Psoas muscle (tissue), 8 donors: Measurements from ENCODE around the gene NKX2-2. TPM values are rescaled to one million over a fixed set of nuclear protein-coding genes. Genes with fewer than 3 reads are reported as not detected.

ENCODE experiments used
- ATAC-seq, 4 donors: fragments of 200-7000 bp; cut with Tn5 transposase; one replicate each; pipeline ENCODE4 v1.9.1; 2020; ENCODE audit warnings: moderate library complexity in 3 of 4, mild to moderate bottlenecking in 2 of 4
- DNase-seq, 2 donors: peaks; one replicate each; pipeline ENCODE4 v3.0.0-alpha.2; 2020
- H3K27ac ChIP-seq: fragments of 200-600 bp; one replicate; pipeline ENCODE4 v1.8.0; 2022
- H3K27me3 ChIP-seq, 3 donors: fragments of 200-600 bp in 1 of 3; one replicate each; pipeline versions ENCODE4 v1.6.1 to v1.8.0; 2013 to 2022; ENCODE audit warnings: low read length in 2 of 3, mild to moderate bottlenecking in 2 of 3, moderate library complexity in 1 of 3; ENCODE audit not compliant: insufficient read depth in 3 of 3
- H3K36me3 ChIP-seq, 2 donors: fragments of 200-600 bp in 1 of 2; one replicate each; pipeline versions ENCODE4 v1.6.1 to v1.8.0; 2013 to 2022; ENCODE audit warnings: low read depth in 1 of 2, mild to moderate bottlenecking in 1 of 2, moderate library complexity in 1 of 2; ENCODE audit not compliant: insufficient read depth in 1 of 2
- H3K4me1 ChIP-seq: fragments of 200-600 bp; one replicate; pipeline ENCODE4 v1.8.0; 2022
- H3K4me3 ChIP-seq: fragments of 200-600 bp; one replicate; pipeline ENCODE4 v1.8.0; 2022; ENCODE audit warnings: mild to moderate bottlenecking
- H3K9me3 ChIP-seq: fragments of 200-600 bp; one replicate; pipeline ENCODE4 v1.8.0; 2022
- WGBS, 3 donors: extraction: QIAGEN DNeasy Blood & Tissue Kit; methylation state at CpG; one replicate each; pipeline versions ENCODE4 v1.1.6 to v1.1.7; 2013; 5-methylcytosine and 5-hydroxymethylcytosine counted together
- intact Hi-C, 2 donors: fragments of 100-400 bp; cut with DNase I; formaldehyde crosslinking; loops; one replicate each; pipeline versions ENCODE4 v1.11.0 to v1.14.2; 2022
- polyA plus RNA-seq, 3 donors: library from polyadenylated mRNA; stranded (reverse); fragments of 200-250 nt; gene quantifications; one replicate each; pipeline ENCODE4 v1.2.3, GENCODE V29; 2013
- total RNA-seq, 4 donors: library from RNA; stranded (reverse); fragmentation: NEBNext Ultra II Directional in 2 of 4; extraction: Animal tissue kit (Norgen Biotek cat#: 25700) in 2 of 4; gene quantifications; one replicate each; pipeline versions ENCODE4 v1.2.1 to v1.2.4, GENCODE V29; 2021 to 2023
- TF ChIP-seq, protein P1 (sequence below): fragments of 200-600 bp; IDR thresholded peaks from one replicate; pipeline ENCODE4 v1.8.0; 2022; ENCODE audit warnings: antibody characterized with exemption
- donor health status: healthy with polysubstance abuse.
- donor health status: DM: no; HTN: no; CAD: no; lungs with moderate emphysema.
- donor health status: Bipolar disorder and iron deficiency.
- donor health status: healthy.
- donor health status: DM: yes; HTN: yes; CAD: no.
- donor health status: DM: no; HTN: no; CAD: no.
- donor health status: DM: no; HTN: no; CAD: no.
- donor health status: DM: yes; HTN: yes; CAD: no.

The NKX2-2 gene
- total and polyA plus RNA-seq, 7 donors = not detected

DNA sequence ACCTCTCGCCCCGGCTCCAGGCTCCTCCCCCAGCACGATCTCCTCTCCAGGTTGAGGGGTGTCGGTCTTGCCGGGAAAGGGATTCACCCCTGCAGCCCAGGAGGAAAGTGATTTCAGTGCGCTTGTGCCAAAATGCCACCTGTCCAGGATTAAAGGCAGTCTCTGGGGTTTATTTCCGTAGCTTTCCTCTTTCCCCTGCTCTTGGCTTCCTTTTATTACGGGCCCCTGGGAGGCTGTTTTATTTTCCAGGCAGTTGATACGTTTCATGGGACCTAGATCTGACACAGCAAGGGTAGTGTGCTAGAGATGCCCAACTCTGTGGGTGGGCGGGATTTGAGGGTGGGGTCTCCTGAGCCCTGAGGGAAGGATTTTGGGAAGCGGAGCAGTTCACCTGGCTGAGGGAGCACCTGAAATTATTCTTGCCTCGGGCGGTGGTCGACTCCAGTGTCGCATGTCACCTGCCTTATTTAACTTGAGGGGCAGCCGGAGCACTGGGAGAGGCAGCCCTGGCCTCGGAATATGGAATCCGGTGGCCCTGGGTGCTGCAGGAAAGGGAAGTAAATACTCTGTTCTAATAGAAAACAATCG, 9.5 kb upstream of the NKX2-2 start:
- Histone ChIP-seq H3K4me1 (peaks cover 7% of the 10 kb centered on the region), H3K4me3 (peak overlapping the region; percentile 55), H3K27ac (no peak overlapping the region), H3K27me3 (peaks cover 7 to 92% (median 47%) of the 10 kb centered on the region in 3 donors), H3K36me3 (no peaks in the 10 kb centered on the region), H3K9me3 (no peaks in the 10 kb centered on the region)
- DNase-seq = no peak
- 2 to 4% (median 3%) methylated on average over 19 of the region's 19 CpGs for WGBS, 3 donors
- no peak for ATAC-seq
- intact Hi-C loops = no loop called here
- TF ChIP-seq, protein P1, sequence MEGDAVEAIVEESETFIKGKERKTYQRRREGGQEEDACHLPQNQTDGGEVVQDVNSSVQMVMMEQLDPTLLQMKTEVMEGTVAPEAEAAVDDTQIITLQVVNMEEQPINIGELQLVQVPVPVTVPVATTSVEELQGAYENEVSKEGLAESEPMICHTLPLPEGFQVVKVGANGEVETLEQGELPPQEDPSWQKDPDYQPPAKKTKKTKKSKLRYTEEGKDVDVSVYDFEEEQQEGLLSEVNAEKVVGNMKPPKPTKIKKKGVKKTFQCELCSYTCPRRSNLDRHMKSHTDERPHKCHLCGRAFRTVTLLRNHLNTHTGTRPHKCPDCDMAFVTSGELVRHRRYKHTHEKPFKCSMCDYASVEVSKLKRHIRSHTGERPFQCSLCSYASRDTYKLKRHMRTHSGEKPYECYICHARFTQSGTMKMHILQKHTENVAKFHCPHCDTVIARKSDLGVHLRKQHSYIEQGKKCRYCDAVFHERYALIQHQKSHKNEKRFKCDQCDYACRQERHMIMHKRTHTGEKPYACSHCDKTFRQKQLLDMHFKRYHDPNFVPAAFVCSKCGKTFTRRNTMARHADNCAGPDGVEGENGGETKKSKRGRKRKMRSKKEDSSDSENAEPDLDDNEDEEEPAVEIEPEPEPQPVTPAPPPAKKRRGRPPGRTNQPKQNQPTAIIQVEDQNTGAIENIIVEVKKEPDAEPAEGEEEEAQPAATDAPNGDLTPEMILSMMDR = no peak

DNA sequence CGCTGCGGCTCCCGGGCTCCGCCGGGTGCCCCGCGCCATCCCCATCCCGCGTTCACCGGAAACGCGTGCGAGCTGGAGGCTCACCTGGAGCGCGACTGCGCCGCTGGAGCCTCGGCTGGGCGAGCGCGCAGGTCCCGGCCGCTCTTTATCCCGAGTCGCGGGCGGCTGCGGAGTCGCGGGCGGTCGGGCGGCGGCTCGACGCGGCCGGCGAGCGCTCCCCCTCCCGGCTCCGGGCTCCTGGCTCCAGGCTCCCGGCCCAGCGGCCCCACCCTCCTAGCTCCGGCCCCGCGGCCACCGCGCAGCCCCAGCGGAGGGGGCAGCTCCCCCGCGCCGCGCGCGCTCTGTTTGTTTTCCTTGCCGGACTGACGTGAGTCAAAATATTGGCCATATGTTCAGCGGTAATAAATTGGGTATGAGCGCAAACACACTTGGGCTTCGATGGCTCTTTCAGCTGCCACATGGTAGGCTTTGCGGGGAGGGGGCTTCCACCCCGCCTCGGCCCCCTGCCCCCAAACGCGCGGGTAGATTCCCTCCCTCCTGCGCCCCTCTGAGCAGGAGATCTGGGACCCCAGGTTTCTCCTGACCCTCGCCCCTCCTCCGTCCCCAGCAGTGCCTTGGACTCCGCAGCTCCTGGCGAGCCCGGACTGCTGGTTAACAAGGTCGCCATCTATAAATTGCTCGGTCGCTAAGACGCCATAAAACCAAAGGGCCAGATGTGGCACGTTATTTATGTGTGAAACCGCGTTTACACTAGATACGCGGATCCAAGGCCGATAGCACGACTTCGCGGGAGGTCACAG, 8.8 kb upstream of the NKX2-2 start:
- Histone ChIP-seq H3K4me1 (peaks cover 7% of the 10 kb centered on the region), H3K9me3 (no peaks in the 10 kb centered on the region), H3K36me3 (no peaks in the 10 kb centered on the region), H3K27ac (no peak overlapping the region), H3K27me3 (peaks cover 7 to 99% (median 54%) of the 10 kb centered on the region in 3 donors), H3K4me3 (peak overlapping the region; percentile 55)
- intact Hi-C loops = no loop called here
- peak in 1 of 4 donors; percentile 32 for ATAC-seq
- TF ChIP-seq, protein P1 = no peak
- 1 to 2% (median 1%) methylated on average over 34 to 86 of the region's 86 CpGs for WGBS, 3 donors
- DNase-seq = no peak

DNA sequence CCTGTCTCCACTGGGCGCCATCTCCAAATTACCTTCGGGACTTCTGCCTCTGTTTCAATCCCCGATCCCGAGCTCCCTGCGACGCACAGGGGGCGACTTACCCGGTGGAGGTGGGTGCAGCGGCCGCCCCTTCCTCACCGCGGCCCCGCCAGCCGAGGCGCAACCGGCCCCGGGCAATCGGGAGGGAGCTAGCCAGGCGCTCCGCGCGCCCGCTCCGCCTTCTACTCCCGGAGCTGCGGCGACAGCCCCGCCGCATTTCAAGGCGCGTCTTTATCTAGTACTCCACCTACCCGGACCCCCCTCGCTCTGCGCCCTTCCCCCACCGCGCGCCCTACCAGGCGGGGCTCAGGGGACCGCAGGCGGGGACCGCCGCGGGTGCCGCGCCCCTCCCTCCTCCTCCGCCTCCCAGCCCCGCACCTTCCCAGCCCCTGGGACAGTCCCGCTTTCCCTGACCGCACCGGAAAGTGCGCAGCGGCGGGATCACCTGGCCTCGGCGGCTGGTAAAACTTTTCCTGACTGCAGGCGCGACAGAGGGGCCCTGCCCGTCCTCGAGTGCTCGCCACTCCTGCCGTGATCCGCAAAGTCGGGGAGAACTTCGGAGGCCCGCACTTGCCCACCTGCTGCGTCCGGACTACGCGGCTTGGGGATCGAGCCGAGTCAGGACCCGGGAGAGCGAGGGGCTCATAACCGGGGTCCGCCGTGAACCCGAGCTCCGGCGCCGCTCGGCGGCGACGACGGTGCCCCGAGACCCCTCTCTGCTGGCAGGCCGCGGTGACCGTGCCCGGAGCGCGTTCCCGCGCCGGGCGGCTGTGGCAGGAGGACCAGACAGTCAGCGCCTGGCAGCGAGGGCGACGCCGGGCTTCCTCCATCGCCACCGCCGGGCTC, 8.0 kb upstream of the NKX2-2 start:
- no peak for DNase-seq
- H3K27ac ChIP-seq = no peak overlapping the region
- ATAC-seq = no peak
- no peaks in the 10 kb centered on the region for H3K9me3 ChIP-seq
- 0 to 1% (median 1%) methylated on average over 62 to 104 of the region's 104 CpGs for WGBS, 3 donors
- intact Hi-C loops = no loop called here
- peaks cover 7 to 99% (median 61%) of the 10 kb centered on the region in 3 donors for H3K27me3 ChIP-seq
- peak overlapping the region; percentile 55 for H3K4me3 ChIP-seq
- no peaks in the 10 kb centered on the region for H3K36me3 ChIP-seq
- TF ChIP-seq, protein P1 = no peak
- H3K4me1 ChIP-seq = peaks cover 10% of the 10 kb centered on the region

DNA sequence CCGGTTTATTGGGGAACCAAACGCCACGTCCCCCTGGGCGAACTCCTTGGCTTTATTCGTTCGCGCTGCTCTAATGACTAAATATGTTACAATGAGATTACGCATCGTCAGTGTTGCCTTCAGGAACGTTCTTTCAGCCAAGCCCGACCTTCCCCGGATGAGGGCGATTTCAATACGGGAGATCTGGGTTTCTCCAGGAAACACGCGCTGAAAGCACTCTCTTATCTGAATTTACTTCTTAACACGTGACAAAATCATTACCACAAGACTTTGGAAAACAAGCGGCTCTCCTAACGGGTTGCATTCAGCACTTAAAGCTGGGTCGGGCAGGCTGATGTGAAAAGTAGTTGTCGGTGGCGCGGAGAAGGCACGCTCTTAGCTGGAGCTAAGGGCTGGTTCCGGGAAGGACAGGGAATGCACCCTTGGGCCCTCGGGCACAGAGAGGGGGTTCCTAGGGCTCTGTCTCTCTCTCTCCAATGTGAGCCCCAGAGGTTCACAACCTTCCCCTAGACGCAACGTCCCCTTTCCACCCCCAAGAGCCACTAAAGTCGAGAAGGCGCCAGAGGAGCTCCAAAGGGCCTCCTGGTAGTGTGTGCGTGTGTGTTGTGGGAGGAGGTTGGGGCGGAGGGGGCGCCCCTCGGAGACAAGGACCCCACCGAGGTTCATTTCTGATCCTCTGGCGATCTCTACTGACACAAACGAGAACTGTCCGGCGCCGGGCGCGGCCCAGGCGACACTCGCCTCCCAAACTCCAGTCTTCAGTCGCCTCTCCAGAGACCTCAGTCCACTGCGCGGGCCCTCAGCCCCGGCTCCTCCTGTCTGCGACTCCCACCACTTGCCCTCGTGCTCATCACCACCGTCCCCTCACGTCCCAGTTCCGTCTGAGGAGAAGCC, 7.1 kb upstream of the NKX2-2 start:
- DNase-seq = no peak
- Histone ChIP-seq H3K9me3 (no peaks in the 10 kb centered on the region), H3K27ac (no peak overlapping the region), H3K36me3 (no peaks in the 10 kb centered on the region), H3K4me3 (no peak overlapping the region), H3K4me1 (peaks cover 10% of the 10 kb centered on the region), H3K27me3 (peaks cover 7 to 100% (median 65%) of the 10 kb centered on the region in 3 donors)
- WGBS, 3 donors = 1 to 2% (median 2%) methylated on average over 48 to 53 of the region's 53 CpGs
- intact Hi-C loops = no loop called here
- no peak for ATAC-seq
- TF ChIP-seq, protein P1 = no peak
